Stimulated activated CD4-positive, alpha-beta T cell treated with anti-CD3 and anti-CD28 coated beads, TNF-alpha, amount 100 ng/mL, for 48 hours (primary cell): ENCODE measurements around the gene LGMN.

Source experiments
- DNase-seq, 3 donors: peaks; one replicate each; pipeline ENCODE4 v3.0.0-alpha.2; 2020; ENCODE audit warnings: low read depth in 3 of 3

The LGMN gene

GRCh38 chr14:92726135-92726932, 22.1 kb downstream of the LGMN start:
- no peak for DNase-seq

- no peak for DNase-seq
Measured at GRCh38 chr14:92724516-92725340, 23.7 kb downstream of the LGMN start.

- no peak for DNase-seq
Measured at GRCh38 chr14:92719890-92720323, 28.5 kb downstream of the LGMN start.

- no peak for DNase-seq
Measured at GRCh38 chr14:92719421-92719820, 29.0 kb downstream of the LGMN start.

DNA sequence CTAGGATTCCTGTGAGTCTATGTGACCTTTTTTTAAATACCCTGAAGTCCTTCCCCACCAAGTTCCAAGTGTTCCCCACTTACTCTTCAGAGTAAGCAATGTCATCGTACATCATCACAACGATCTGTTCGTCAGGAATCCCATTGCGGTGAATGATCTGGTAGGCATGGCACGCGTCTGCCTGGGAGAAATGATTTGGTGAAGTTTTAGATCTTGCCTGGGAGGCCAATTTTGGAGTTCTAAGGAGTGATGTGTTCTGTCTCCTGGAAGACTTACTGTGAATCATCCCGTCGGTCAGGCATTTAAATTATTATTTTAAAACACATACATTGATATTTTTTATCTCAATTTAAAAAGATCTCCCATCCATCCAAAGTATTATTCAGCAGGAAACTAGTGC, 29.8 kb downstream of the LGMN start:
- no peak for DNase-seq

DNA sequence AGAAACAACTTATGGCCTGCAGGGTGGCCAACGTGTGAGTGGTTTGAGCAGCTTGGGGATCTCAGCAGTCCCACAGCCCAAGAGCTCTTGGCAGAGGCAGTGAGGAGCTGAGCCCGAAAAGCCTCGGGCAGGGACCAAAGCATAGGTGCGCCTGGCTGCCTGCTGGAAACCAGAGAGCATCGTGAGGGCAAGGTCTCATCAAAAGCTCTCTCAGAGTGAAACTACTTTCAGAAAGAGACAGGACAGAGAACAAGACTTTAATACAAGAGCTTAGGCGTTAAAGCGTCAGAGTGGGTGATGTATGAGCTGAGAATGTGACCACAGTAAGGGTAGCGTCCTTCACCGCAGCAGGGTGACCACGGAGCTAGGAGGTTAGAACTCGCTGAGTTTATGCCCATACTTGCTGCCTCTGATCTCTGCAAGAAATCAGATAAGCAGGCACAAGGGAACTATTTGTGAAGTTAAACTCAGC, 30.8 kb downstream of the LGMN start:
- no peak for DNase-seq

GRCh38 chr14:92716131-92716530, 32.3 kb downstream of the LGMN start:
- DNase-seq, result no peak

GRCh38 chr14:92714739-92715307, 33.6 kb downstream of the LGMN start:
- peak; percentile 67 to 88 (median 76) for DNase-seq

- DNase-seq, result no peak
Measured at GRCh38 chr14:92712654-92713051, 35.8 kb downstream of the LGMN start.

DNA sequence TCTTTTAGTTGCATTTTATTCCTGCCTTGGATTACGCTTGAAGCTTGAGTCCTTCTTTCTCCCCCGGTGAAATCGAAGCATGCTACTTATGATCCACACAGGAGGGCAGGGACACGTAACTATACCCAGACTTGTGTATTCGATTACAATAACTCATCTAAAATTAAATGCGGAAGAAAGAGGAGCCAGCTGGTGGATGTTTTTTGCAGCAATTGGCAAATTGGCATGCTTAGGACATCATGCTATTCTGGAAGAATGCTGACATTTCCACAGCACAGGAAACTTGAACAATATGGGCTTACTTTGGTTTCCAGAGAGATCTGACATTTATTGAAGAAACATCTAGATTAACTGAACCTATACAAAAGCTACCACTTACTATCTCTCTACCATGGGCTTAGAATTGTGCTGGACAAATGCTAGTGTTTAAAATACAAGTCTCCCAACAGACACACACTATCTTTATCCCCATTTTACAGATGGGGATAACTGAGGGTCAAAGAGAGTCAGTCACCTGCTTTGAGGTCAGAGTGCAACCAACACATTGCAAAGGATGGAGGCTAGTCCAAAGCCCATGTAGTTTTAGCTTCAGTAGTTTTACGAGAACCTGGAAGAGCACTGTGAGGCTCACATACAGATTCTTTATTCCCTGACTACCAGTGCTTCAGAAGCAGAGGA, 36.3 kb downstream of the LGMN start:
- DNase-seq, result no peak

- DNase-seq, result no peak
Measured at GRCh38 chr14:92710001-92710341, 38.5 kb downstream of the LGMN start.

DNA sequence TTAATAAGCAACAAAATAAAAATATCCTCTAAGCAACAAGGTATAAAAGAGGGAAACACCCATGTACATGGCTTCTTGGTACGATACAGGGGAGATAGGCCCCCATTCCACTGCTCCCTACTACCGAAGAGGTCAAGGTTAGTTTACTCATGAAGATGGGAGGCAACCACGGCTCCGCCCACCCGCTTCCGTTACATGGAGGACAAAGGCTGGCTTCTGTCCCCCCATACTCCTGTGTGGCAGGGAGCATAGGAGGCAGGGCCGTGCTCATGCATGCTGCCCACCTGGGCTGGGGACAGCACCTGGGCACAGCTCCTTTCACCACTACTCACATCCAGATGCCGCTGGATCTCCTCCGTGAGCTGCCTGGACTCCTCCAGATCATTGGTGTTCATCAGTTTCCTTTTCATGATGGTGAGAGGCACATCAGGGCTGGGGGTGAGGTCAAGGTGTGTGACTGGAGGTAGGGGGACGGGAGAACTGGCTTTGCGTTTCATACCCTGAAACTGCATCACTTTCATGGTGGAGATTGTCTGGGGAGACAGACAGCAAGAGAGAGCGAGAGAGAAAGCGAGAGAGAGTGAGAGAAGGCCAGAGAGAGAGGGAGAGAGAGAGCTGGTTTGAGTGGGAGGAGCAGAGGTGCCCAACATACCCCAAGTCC, 39.0 kb downstream of the LGMN start:
- DNase-seq, result no peak

- no peak for DNase-seq
Measured at GRCh38 chr14:92706386-92706785, 42.0 kb downstream of the LGMN start.

DNA sequence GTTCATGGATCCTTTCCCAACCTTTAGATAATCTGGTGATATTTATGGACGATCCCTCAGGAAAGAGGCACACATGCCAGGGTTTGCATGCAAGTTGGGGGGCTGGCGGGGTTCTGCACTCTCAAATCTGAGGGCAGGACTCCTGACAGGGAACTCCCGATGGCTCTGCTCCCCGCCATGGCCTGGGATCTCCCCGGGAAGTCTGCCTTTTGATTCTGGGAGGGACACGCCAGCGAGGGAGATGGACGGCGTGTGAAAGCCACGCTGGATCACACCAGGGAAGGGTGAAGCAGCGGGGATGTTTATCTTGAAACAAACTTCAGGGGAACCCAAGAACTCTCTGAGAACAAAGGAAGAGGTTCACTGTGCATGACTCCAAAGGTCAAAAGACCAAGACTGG, 43.6 kb downstream of the LGMN start:
- DNase-seq, result no peak

GRCh38 chr14:92704036-92704804, 44.2 kb downstream of the LGMN start:
- DNase-seq, result no peak

DNA sequence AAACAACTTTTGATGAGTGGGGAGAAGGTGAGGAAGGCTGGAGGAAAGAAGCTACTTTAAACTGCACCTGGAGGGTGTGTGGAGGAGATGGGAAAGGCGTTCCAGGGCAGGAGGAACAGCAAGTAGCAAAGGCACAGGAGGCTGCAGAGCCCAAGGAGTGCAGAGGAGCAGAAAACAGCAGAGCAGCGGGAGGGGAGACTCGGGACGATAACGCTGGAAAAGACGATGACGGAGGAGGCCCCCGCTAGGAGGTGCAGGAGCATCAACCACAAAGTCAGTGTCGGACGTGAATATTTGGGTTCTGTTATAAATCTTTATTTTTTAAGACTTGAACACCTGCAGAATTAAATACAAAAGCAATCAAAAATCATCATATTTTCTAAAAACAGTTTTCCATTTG, 44.9 kb downstream of the LGMN start:
- no peak for DNase-seq

- no peak for DNase-seq
Measured at GRCh38 chr14:92702441-92702918, 45.9 kb downstream of the LGMN start.

DNA sequence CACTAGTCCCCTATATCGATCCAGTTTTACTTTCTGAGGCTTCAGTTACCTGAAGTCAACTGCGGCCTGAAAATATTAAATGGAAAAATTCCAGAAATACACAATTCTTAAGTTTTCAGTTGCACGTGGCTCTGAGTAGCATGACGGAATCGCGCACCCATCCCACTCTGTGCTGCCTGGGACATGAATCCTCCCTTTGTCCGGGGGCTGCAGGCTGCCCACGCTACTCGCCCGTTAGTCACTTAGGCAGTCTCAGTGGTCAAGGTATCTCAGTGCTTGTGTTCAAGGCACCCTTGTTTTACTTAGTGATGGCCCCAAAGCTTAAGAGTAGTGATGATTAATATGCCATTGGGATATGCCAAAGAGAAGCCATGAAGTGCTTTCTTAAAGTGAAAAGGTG, 46.6 kb downstream of the LGMN start:
- no peak for DNase-seq

DNA sequence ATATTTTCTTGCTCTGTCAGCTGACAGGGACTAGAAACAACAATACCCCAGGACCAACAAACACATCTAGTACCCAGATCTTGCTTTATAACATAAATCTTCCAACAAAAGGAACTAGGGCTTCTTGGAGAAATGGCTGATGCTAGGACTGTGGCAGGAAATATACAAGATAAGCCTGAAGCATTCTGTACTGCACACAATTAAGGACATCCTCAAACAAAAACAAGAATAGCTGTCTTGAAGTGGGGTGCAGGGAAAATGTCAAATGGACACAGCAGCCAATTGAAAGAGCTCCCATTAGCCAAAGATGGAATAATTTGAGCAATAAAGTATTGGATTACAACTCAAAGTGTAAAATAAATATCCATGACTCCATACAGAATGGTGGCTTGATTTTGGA, 50.0 kb downstream of the LGMN start:
- DNase-seq, result no peak

GRCh38 chr14:92696366-92696765, 52.1 kb downstream of the LGMN start:
- no peak for DNase-seq

DNA sequence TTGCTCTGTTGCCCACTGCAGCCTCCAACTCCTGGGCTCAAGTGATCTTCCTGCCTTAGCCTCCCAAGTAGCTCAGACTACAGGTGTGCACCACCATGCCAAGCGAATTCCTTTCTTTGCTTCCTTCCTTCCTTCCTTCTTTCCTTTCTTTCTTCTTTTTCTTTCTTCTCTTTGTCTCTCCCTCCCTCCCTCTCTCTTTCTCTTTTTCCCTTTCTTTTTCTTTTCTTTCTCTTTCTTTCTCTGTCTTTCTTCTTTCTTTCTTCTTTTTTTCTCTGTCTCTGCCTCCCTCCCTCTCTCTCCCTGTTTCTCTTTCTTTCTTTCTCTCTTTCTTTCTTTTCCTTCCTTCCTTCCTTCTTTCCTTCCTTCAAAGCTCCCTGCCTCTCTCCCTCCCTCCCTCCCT, 52.9 kb downstream of the LGMN start:
- DNase-seq, result no peak
